Measurements from ENCODE around the gene CABP2.
A peak's percentile ranks its signal among the peaks of the same experiment; 100 is the strongest.
"Not testable (repeated sequence)": the region's sequence is repeated elsewhere in the genome, so short reads cannot be mapped to it uniquely, and the experiment has no call there.

CABP2 gene

GRCh38 chr11:67538823-67539505, 15.7 kb upstream of the CABP2 start:
- no peak for DNase-seq

DNA sequence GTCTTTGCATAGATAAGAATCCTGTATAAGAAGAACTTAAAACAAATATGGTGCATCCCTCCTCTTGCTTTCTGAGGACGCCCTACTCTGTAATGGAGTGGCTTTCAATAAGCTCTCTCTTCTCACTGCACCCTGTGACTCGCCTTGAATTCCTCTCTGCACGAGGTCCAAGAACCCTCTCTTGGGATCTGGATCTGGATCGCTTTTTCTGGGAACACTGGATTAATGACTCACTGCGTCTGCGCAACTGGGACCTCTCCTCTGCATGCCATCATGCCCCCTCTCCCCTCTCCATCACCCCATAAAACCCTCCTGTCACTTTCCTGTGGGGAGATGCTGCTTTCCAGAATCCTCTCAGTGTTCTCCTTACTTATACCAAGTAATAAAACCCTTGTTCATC, 15.1 kb upstream of the CABP2 start:
- no peak for DNase-seq

DNA sequence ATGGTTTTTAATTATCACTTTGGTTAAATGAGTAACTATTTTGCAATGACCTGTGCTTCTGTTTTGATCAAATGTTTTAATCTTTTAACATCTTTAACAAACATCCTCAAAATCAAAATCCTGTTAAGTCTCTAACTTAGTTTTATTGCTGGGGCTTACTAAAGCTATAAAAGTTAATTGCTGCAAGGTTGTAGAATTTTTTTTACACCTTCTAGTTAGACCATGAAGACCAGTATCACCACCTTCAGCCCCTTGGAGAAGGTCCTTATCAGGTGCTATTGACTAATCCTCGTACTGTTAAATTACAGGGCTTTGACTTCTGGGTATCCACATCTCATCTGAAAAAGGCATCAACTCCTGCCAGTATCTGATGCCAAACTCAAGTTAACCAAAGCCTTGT, 12.3 kb upstream of the CABP2 start:
- DNase-seq = no peak

DNA sequence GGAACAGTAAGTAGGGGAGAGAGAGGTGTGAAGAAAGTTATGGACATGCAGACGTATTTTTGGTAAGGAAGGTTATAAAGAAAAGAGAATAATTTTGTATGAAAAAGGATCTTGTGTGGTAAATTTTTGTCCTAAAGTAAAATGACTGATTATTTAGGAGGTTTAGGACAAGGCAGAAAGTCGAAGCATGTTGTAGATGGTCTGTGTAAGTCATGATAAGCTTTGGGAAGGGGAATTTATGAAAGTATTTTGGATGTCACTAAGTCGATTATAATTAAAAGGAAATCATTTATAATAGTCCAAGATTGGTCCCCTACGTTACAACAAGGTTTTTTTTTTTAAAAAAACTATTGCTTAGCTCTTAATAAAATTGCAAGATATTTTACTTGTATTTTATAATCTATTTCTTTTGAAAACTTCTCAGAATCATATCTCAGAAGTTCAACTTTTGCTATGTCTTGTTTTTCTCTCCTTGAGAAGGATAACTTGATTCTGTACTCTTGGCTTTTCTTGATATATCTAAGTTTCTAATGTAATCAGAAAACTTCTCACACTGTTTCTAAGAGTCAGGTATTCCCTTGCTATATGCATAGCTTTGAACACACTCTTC, 10.9 kb upstream of the CABP2 start:
- no peak for DNase-seq

DNA sequence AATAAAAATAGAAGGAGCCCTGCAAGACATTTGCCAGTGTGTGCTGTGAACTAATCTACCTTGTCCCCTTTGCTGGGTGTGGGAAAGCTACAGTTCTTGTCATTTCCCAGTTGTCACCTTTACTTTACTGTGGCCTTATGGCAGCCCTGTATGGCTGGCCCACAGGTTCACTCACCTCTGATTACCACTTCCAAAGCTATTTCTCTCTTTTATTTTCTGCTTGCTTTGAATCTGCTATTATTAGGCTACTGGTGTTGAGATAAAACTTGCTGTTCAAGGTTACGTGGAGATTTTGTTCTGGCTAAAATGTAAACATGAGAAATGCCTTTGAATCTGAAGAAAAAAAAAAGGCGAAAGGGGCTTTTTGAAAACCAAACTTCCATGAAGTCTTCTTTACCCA, 9.6 kb upstream of the CABP2 start:
- DNase-seq = no peak

DNA sequence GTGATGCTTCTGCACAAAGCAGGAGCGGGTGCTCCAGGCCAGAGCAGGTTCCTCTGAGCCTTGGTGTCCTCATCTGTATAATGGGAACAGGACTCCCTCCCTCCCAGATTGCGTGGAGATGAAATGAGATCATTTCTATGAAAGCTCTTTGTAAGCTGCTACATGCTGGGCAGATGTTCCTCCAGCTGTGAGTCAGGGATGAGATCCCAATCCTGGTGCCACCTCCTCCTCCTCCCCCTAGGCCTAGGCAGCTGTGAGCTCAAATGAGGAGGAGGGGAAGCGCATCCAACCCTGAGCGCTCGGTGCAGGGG, 7.0 kb upstream of the CABP2 start:
- no peak for DNase-seq

DNA sequence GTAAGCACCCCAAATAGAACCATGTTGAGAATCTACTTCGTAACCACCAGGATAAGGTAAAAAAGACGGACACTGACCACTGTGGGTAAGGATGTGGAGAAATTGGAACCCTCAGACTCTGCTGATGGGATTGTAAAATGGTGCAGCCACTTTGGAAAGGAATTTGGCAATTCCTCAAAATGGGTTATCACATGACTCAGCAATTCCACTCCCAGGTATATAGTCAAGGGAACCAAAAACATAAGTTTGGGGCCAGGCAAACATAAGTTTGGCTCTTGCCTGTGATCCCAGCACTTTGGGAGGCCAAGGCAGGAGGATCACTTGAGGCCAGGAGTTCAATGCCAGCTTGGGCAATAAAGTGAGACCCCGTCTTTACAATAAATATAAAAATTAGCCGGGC, 5.1 kb upstream of the CABP2 start:
- DNase-seq = no peak

DNA sequence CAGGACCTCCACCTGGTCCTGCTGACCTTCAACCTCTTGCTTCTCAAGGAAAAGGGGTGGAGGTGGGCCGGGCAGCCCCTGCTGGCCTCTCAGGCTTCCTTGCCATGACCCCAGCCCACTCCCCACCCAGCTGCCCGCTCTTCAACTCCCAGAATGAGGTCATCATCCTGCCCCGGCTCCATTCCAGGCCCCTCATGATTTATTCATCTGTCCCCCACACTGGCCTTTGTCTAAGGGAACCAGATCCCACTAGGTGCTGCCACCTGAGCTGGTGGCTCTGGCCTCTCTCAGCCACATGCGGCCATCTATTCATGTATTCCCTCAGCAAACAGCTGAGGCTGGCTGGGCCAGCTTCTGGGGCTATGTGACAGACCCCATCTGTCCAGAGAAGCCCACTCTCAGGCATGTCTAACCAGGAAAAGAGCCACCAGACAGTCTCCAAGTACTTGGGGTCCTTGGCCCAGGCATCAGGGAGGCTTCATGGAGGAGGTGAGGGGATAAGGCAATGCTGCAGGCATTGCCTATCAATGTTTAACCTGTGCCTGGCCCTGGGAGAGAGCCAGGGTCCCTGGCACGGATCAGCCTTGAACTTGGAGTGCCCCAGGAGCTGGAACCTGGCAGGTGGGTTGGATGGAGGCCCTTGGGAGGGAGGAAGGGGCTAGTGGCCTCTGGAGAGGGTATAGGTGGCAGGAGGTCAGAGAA, 2.2 kb upstream of the CABP2 start:
- DNase-seq = no peak

DNA sequence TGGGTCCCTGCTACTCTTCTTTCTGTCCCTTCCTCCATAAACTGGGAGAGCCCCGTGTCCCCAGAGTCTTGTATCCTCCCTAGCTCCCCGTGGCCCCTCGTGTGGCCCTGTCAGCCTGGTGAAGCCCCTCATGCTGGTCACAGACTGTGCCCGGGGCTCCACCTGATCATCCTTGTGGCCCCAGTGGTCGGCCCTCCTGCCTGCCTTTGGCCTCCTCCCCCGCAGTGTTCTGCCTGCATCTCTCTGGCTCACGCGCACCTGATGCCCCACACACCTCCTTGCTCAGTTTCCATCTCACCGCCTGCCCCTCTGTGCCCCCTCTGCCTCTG, 1.2 kb upstream of the CABP2 start:
- DNase-seq = no peak

DNA sequence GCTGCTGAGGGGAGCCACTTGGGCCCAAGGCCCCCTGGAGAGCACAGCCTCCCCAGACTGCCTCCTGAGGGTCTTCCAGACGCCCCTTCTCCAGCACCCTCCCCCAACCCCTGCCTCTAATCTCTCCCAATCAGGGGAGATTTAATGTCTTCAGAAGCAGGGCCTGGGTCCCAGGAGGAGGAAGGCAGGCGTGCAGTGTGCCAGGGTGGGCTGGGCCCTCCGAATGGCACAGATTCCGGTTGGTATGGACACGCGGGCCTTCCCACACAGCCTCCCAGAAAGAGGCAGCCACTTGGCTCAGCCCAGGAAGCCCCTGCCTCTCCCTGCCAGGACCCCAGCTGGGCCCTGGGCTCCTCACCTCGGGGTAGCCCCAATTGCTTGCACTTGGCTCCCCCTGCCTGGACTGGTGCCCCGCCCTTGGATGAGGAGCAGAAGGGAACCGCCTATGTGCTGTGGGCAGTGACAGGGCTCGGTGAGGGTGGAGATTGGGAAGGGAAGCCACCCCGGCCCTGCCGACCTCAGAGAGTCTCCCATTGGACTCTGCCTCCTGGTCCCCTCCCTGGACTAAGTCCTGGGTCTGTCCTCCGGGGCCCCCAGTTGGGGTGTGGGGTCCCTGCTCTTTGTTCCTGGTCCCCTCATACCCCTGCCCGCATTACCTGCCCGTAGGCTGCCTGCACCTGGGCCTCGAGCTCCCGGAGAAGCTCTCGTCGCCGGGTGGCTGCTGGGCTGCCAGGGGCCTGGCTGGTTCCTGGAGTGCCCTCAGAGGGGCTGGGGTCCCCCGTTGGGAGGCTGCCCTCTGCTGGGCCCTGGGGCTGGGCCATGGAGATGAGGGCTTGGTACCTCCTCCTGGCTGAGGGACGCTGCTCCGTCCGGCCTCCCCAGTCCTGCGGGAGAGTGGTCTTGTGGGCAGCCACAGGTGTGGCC, 572 bp upstream of the CABP2 start:
- DNase-seq = no peak

GRCh38 chr11:67522338-67522737, 908 bp downstream of the CABP2 start:
- DNase-seq = no peak

GRCh38 chr11:67521924-67522323, 1.3 kb downstream of the CABP2 start:
- no peak for DNase-seq

DNA sequence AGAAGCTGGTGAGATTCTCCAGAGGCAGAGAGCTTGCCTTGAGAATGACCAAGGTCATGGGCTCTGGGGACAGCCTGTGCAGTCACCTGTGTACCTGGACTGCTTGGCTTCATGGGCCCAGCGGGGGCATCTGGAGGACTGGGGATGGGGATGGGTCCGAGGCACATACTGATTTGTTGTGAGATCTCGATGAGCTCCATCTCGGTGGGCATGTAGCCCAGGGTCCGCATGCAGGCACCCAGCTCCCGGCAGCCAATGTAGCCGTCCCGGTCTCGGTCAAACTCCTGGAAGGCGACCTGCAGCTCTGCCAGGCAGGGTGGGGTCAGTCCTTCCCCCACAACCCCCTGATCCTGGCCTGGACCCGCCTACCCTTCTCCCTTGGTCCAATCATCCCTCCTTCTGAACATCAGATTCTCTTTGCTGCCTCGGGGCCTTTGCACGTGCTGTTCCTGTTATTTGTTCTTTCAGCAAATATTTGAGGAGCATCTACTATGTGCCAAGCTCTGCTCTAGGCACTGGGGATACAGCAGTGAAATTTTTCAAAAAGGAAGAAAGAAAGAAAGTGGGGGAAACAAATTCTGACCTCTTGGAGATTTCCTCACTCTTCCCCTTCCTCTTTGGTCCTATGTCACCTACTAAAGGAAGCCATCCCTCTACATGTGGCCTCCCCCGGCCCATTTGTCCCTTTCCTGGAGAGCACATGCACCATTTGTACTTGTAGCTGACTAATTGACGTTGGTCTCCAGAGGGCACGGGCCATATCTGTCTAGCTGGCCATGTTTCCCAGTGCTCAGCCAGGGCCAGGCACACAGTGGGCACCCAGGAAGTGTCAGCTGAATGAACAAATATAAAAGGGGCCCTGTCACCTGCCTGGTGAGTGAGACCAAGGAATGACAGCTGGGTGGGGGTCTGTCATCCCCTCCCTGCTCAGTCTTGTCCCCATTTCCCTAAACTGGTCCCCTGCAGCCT, 2.1 kb downstream of the CABP2 start:
- no peak for DNase-seq

GRCh38 chr11:67519726-67520125, 3.5 kb downstream of the CABP2 start:
- DNase-seq = no peak

GRCh38 chr11:67517784-67518552, 5.3 kb downstream of the CABP2 start:
- DNase-seq = no peak

DNA sequence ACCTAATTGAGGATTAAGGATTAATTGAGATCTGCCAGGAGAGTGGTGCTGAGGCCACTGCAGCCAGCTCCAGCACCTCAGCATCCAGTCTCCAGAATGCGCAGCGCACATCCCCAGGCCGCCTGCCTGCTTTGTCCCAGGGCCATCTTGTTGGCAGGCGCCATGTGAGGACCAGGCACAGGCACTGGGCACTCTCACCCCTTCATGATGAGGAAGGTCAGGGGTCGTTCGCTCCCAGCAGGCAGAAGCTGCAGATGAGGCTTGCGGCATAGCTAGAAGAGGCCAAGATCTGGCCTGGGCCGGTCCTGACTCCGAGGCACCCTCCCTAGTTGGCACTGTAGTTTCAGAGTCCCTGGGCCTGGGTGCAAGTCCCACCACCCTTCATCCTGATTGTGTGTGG, 6.4 kb downstream of the CABP2 start:
- DNase-seq = no peak

- no peak for DNase-seq
These were observed 9.1 kb downstream of the CABP2 start for GRCh38 chr11:67514116-67514515.

- not testable (repeated sequence) for DNase-seq
These were observed 11.7 kb downstream of the CABP2 start for GRCh38 chr11:67511558-67511957.

DNA sequence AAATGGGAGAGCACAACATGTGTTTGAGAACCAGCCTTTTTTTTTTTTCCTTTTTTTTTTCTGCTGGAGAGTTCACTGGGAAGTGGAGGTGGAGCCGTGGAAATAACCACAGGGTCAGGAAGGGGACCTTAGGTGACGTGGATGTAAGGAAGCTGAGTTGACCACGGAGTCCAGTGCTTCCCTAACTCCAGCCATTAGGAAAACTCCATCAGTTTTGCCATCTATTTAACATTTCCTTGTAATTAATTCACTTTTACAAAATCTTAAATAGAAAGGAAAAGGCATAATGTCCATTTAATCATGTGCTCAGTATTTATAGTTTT, 13.3 kb downstream of the CABP2 start:
- no peak for DNase-seq

DNA sequence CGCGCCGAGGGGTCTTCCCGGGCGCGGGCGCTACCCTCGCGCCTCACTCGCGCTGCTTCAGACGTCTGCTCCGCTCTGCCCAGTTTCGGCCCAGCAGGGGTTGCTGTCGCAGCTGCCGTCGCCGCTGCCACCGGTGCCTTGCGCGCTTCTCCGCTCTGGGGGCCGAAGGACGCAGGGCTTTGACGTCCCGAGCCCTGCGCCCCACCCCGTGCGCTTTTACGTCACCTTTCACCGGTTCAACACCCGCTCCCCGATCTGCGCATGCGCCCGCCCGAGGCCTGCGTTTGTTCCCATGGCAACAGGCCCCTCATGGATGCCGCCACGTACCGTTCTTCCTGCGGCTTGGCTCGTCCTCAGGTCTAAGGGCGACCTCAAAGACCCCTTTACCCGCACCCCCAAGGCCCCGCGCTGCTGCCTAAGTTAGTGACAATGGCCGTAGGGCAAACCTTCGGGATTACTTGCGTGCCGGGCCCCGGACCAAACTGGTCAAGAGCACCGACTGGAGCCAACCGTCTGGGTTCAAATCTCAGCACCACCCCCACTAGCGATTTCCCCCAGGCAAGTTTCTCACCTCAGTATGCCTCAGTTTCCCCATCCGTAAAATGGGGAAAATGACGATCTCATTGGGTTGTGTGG, 14.6 kb downstream of the CABP2 start:
- DNase-seq = peak; percentile 100

GRCh38 chr11:67507864-67508485, 15.3 kb downstream of the CABP2 start, which contains the start of gene CDK2AP2:
TSS of gene CDK2AP2 (minus strand) at chr11:67508162. CDS start at chr11:67508082, 80 bp downstream.
- peak; percentile 98 for DNase-seq

Data from activated CD8-positive, alpha-beta memory T cell treated with anti-CD3 and anti-CD28 coated beads, Interleukin-2, amount 50 U/mL, for 48 hours (primary cell).